Smooth muscle cell (in vitro differentiated cells): ENCODE results near the gene ABCC6. TPM values are rescaled to one million over a fixed set of nuclear protein-coding genes. Genes with fewer than 3 reads are reported as not detected.

Experiments used
- DNase-seq: peaks from one replicate; lab custom pipeline; 2025; ENCODE audit not compliant: unreplicated experiment; lab: John Stamatoyannopoulos, UW
- H2AFZ ChIP-seq: fragments of 200-600 bp; sonication (generic); 2 replicates; pipeline ENCODE4 v1.6.0; 2016; ENCODE audit warnings: antibody characterized with exemption, low read depth, mild to moderate bottlenecking
- H3F3A ChIP-seq: fragments of 200-600 bp; sonication (generic); 2 replicates; pipeline ENCODE4 v1.6.0; 2017; ENCODE audit warnings: antibody characterized with exemption, low read depth
- H3K27ac ChIP-seq: fragments of 200-600 bp; sonication (generic); 2 replicates; pipeline ENCODE4 v1.5.1; 2016; ENCODE audit warnings: low read depth, mild to moderate bottlenecking
- H3K27me3 ChIP-seq: fragments of 200-600 bp; sonication (generic); 2 replicates; pipeline ENCODE4 v1.6.1; 2016; ENCODE audit warnings: low read depth, mild to moderate bottlenecking
- H3K36me3 ChIP-seq: fragments of 200-600 bp; sonication (generic); 2 replicates; pipeline ENCODE4 v1.5.1; 2016; ENCODE audit warnings: low read depth
- H3K4me1 ChIP-seq: fragments of 200-600 bp; sonication (generic); 2 replicates; pipeline ENCODE4 v1.5.1; 2016; ENCODE audit warnings: low read depth
- H3K4me2 ChIP-seq: fragments of 200-600 bp; sonication (generic); 2 replicates; pipeline ENCODE4 v1.6.0; 2016; ENCODE audit warnings: mild to moderate bottlenecking
- H3K4me3 ChIP-seq: fragments of 200-600 bp; sonication (generic); 2 replicates; pipeline ENCODE4 v1.5.1; 2016; ENCODE audit warnings: mild to moderate bottlenecking
- H3K79me2 ChIP-seq: fragments of 200-600 bp; sonication (generic); 2 replicates; pipeline ENCODE4 v1.6.0; 2016; ENCODE audit warnings: low read depth, mild to moderate bottlenecking
- H3K9ac ChIP-seq: fragments of 200-600 bp; sonication (generic); 2 replicates; pipeline ENCODE4 v1.6.0; 2016; ENCODE audit warnings: low read depth
- H3K9me3 ChIP-seq: fragments of 200-600 bp; sonication (generic); replicated peaks from 2 replicates; pipeline ENCODE4 v1.5.1; 2016; ENCODE audit warnings: low read depth
- H4K20me1 ChIP-seq: fragments of 200-600 bp; sonication (generic); 2 replicates; pipeline ENCODE4 v1.6.0; 2016; ENCODE audit warnings: low read depth
- CTCF ChIP-seq: fragments of 200-600 bp; sonication (generic); IDR thresholded peaks from 2 replicates; pipeline ENCODE4 v1.5.1; 2017; ENCODE audit warnings: borderline replicate concordance, mild to moderate bottlenecking, antibody characterized with exemption; ENCODE audit not compliant: insufficient read depth, poor library complexity, severe bottlenecking
- WGBS: methylation state at CpG from one replicate; pipeline ENCODE4 v1.1.7; 2016; ENCODE audit warnings: low lambda C conversion rate; 5-methylcytosine and 5-hydroxymethylcytosine counted together
- polyA plus RNA-seq: library from polyadenylated mRNA; unstranded; fragments of >200 nt; fragmentation: Nextera tagmentation; extraction: Ambion mirVana; gene quantifications from 2 replicates; pipeline ENCODE4 v1.2.1, GENCODE V29; 2016
- total RNA-seq: library from RNA; depleted of rRNA; stranded (reverse); fragments of >200 nt; gene quantifications from 2 replicates; pipeline ENCODE4 v1.2.3, GENCODE V29; 2014

ABCC6 gene
- total and polyA plus RNA-seq, 2 experiments from 2014 or later = 0.94 to 1.9 TPM

- TF ChIP-seq CTCF = no peak
- no peaks in the 10 kb centered on the region for H3K4me1 ChIP-seq
- H3K79me2 ChIP-seq = no peaks in the 10 kb centered on the region
- H3F3A ChIP-seq = no peaks in the 10 kb centered on the region
- no peak overlapping the region for H3K4me2 ChIP-seq
- no peaks in the 10 kb centered on the region for H3K27me3 ChIP-seq
- no peaks in the 10 kb centered on the region for H3K36me3 ChIP-seq
- DNase-seq = no peak
- H3K27ac ChIP-seq = no peak overlapping the region
- H4K20me1 ChIP-seq = no peaks in the 10 kb centered on the region
- 77% methylated on average over 11 of the region's 11 CpGs for WGBS
- no peak overlapping the region for H3K4me3 ChIP-seq
- H2AFZ ChIP-seq = no peak overlapping the region
- no peak overlapping the region for H3K9ac ChIP-seq
- no peaks in the 10 kb centered on the region for H3K9me3 ChIP-seq
Measured at GRCh38 chr16:16167927-16168326, 55.4 kb downstream of the ABCC6 start.

- Histone ChIP-seq H3K9me3 (no peaks in the 10 kb centered on the region), H3K4me2 (no peak overlapping the region), H2AFZ (no peak overlapping the region), H3K79me2 (no peaks in the 10 kb centered on the region), H3K9ac (no peak overlapping the region), H3K27ac (no peak overlapping the region), H3K4me1 (no peaks in the 10 kb centered on the region), H3F3A (no peaks in the 10 kb centered on the region), H3K36me3 (no peaks in the 10 kb centered on the region), H3K4me3 (no peak overlapping the region), H4K20me1 (no peaks in the 10 kb centered on the region), H3K27me3 (no peaks in the 10 kb centered on the region)
- DNase-seq = no peak
- no peak for TF ChIP-seq CTCF
- 50% methylated on average over 2 of the region's 2 CpGs for WGBS
Measured at GRCh38 chr16:16166949-16167348, 56.3 kb downstream of the ABCC6 start.

- no peak for TF ChIP-seq CTCF
- H3K9me3 ChIP-seq = no peaks in the 10 kb centered on the region
- 84% methylated on average over 7 of the region's 7 CpGs for WGBS
- no peaks in the 10 kb centered on the region for H3K36me3 ChIP-seq
- H3K4me3 ChIP-seq = no peak overlapping the region
- H3K4me2 ChIP-seq = no peak overlapping the region
- no peaks in the 10 kb centered on the region for H3K79me2 ChIP-seq
- no peaks in the 10 kb centered on the region for H3F3A ChIP-seq
- DNase-seq = no peak
- no peaks in the 10 kb centered on the region for H3K27me3 ChIP-seq
- H3K9ac ChIP-seq = no peak overlapping the region
- no peaks in the 10 kb centered on the region for H4K20me1 ChIP-seq
- no peak overlapping the region for H2AFZ ChIP-seq
- H3K27ac ChIP-seq = no peak overlapping the region
- H3K4me1 ChIP-seq = no peaks in the 10 kb centered on the region
Measured at GRCh38 chr16:16166085-16166484, 57.2 kb downstream of the ABCC6 start.

GRCh38 chr16:16164243-16164642, 59.1 kb downstream of the ABCC6 start:
- Histone ChIP-seq H4K20me1 (no peaks in the 10 kb centered on the region), H3K4me1 (no peaks in the 10 kb centered on the region), H3K9me3 (no peaks in the 10 kb centered on the region), H3K36me3 (no peaks in the 10 kb centered on the region), H3K4me3 (no peak overlapping the region), H2AFZ (no peak overlapping the region), H3K27ac (no peak overlapping the region), H3K27me3 (no peaks in the 10 kb centered on the region), H3K9ac (no peak overlapping the region), H3F3A (no peaks in the 10 kb centered on the region), H3K4me2 (no peak overlapping the region), H3K79me2 (no peaks in the 10 kb centered on the region)
- no peak for TF ChIP-seq CTCF
- no peak for DNase-seq
- 81% methylated on average over 3 of the region's 3 CpGs for WGBS
